OCI-LY7 (cell line): ENCODE measurements around the gene STUM. TPM values are rescaled to one million over a fixed set of nuclear protein-coding genes. Genes with fewer than 3 reads are reported as not detected.

Experiments
- BruUV-seq: library from RNA; stranded (reverse); fragments of 400-500 nt; replicated peaks from 2 replicates; lab custom pipeline; 2021; lab: Mats Ljungman, UMichigan
- CTCF ChIA-PET: fragments of 300-600 bp; sonication (Branson Sonifier 250); formaldehyde crosslinking; loops from one replicate; lab custom pipeline; 2022; ENCODE audit warnings: antibody characterized with exemption; ENCODE audit not compliant: unreplicated experiment; lab: Charles Lee
- POLR2A ChIA-PET: fragments of 300-600 bp; sonication (Branson Sonifier 250); formaldehyde crosslinking; loops from one replicate; lab custom pipeline; 2022; ENCODE audit warnings: antibody characterized with exemption; lab: Charles Lee
- DNase-seq: peaks from one replicate; pipeline ENCODE4 v3.0.0-alpha.2; 2015; ENCODE audit warnings: low spot score
- H2AFZ ChIP-seq: fragments of 200-600 bp; sonication (generic), shearing (Covaris generic); 2 replicates; pipeline ENCODE4 v1.6.1; 2014; ENCODE audit warnings: mild to moderate bottlenecking, antibody characterized with exemption, low read length, moderate library complexity
- H3K27ac ChIP-seq: fragments of 200-600 bp; sonication (generic); 2 replicates; pipeline ENCODE4 v1.5.1; 2014; ENCODE audit warnings: mixed run types, low read depth, mild to moderate bottlenecking, moderate library complexity, low read length, inconsistent platforms; ENCODE audit not compliant: poor library complexity, severe bottlenecking
- H3K36me3 ChIP-seq: fragments of 200-600 bp; sonication (generic); 2 replicates; pipeline ENCODE4 v1.6.1; 2014; ENCODE audit warnings: mild to moderate bottlenecking, antibody characterized with exemption, low read length, moderate library complexity, mixed read lengths; ENCODE audit not compliant: insufficient read depth
- H3K4me1 ChIP-seq: fragments of 200-600 bp; sonication (generic); 2 replicates; pipeline ENCODE4 v1.5.1; 2014; ENCODE audit warnings: mild to moderate bottlenecking, low read length; ENCODE audit not compliant: insufficient read depth, poor library complexity, severe bottlenecking
- H3K4me2 ChIP-seq: fragments of 200-600 bp; sonication (generic); 2 replicates; pipeline ENCODE4 v1.6.1; 2014; ENCODE audit warnings: mild to moderate bottlenecking, low read length
- H3K4me3 ChIP-seq: fragments of 200-600 bp; sonication (generic); 2 replicates; pipeline ENCODE4 v1.5.1; 2014; ENCODE audit warnings: mild to moderate bottlenecking, low read depth, low read length; ENCODE audit not compliant: poor library complexity, severe bottlenecking
- H3K79me2 ChIP-seq: fragments of 200-600 bp; sonication (generic); 2 replicates; pipeline ENCODE4 v1.6.1; 2016; ENCODE audit warnings: low read depth, mild to moderate bottlenecking, low read length, moderate library complexity, mixed read lengths; ENCODE audit not compliant: insufficient read depth
- H3K9me2 ChIP-seq: fragments of 200-600 bp; sonication (generic); 2 replicates; pipeline ENCODE4 v1.6.1; 2016; ENCODE audit warnings: mild to moderate bottlenecking, low read length, mixed read lengths; ENCODE audit not compliant: insufficient read depth
- H3K9me3 ChIP-seq: fragments of 200-600 bp; sonication (generic); 2 replicates; pipeline ENCODE4 v1.6.1; 2014; ENCODE audit warnings: mild to moderate bottlenecking, mixed run types, low read length, mixed read lengths
- H4K20me1 ChIP-seq: fragments of 200-600 bp; sonication (generic); 2 replicates; pipeline ENCODE4 v1.6.1; 2014; ENCODE audit warnings: mild to moderate bottlenecking, antibody characterized with exemption, low read length, moderate library complexity, mixed read lengths; ENCODE audit not compliant: insufficient read depth
- CTCF ChIP-seq: fragments of 200-600 bp; sonication (generic); conservative IDR thresholded peaks from 2 replicates; pipeline ENCODE4 v1.5.1; 2014; ENCODE audit warnings: mild to moderate bottlenecking, antibody characterized with exemption, low read length, moderate library complexity, mixed read lengths
- EZH2phosphoT487 ChIP-seq: fragments of 200-600 bp; sonication (generic); IDR thresholded peaks from 2 replicates; pipeline ENCODE4 v1.6.1; 2018; ENCODE audit warnings: low read depth, borderline replicate concordance, mild to moderate bottlenecking, mixed run types, antibody characterized with exemption, low read length, moderate library complexity, mixed read lengths
- intact Hi-C: fragments of 100-400 bp; cut with micrococcal nuclease; formaldehyde crosslinking; loops from one replicate; pipeline ENCODE4 v1.10.0; 2022; ENCODE audit not compliant: unreplicated experiment
- total RNA-seq, 2 experiments: library from RNA; depleted of rRNA in 1 of 2; stranded (reverse); fragments of >200 nt in 1 of 2; shearing (Covaris generic) in 1 of 2; gene quantifications; 2 replicates each; pipeline ENCODE4 v1.2.3, GENCODE V29; 2014 to 2022

The STUM gene
- total RNA-seq, 2 experiments from 2014 or later, result not detected

- POLR2A ChIA-PET, result interaction anchor here (1.0 kb wide), 1 partner anchor 180 kb away, joined by 4 read pairs; no protein-coding TSS in a partner anchor
- Histone ChIP-seq H3K9me3 (no peaks in the 10 kb centered on the region), H2AFZ (no peak overlapping the region), H3K36me3 (no peaks in the 10 kb centered on the region), H3K4me2 (no peak overlapping the region), H3K79me2 (no peaks in the 10 kb centered on the region), H4K20me1 (no peaks in the 10 kb centered on the region), H3K27ac (no peak overlapping the region), H3K9me2 (no peaks in the 10 kb centered on the region), H3K4me1 (peaks cover 7% of the 10 kb centered on the region), H3K4me3 (no peak overlapping the region)
- no peak for DNase-seq
- CTCF ChIA-PET, result interaction anchor here (0.6 to 0.8 kb wide), 2 partner anchors 26 to 279 kb away, joined by 3 read pairs; no protein-coding TSS in a partner anchor
- TF ChIP-seq EZH2phosphoT487 (no peak), CTCF (no peak)
- intact Hi-C loops, result loop anchor here (5.0 kb wide), 1 partner anchor 57 kb away; the partner anchor contains the start of gene STUM
- BruUV-seq, result no TSS peak
Observed at GRCh38 chr1:226604560-226605317, 56.2 kb downstream of the STUM start.

GRCh38 chr1:226605318-226605950, 56.9 kb downstream of the STUM start:
- H3K4me2 ChIP-seq, result no peak overlapping the region

More at GRCh38 chr1:226605318-226605950, 56.9 kb downstream of the STUM start:
- no peaks in the 10 kb centered on the region for H3K36me3 ChIP-seq
- intact Hi-C loops, result loop anchor here (5.0 kb wide), 1 partner anchor 58 kb away; the partner anchor contains the start of gene STUM
- H2AFZ ChIP-seq, result no peak overlapping the region
- BruUV-seq, result no TSS peak
- peaks cover 7% of the 10 kb centered on the region for H3K4me1 ChIP-seq
- H3K79me2 ChIP-seq, result no peaks in the 10 kb centered on the region
- no peak for DNase-seq
- ChIA-PET CTCF (interaction anchor here (0.6 to 0.8 kb wide), 2 partner anchors 25 to 278 kb away, joined by 3 read pairs; no protein-coding TSS in a partner anchor), POLR2A (interaction anchor here (1.0 kb wide), 1 partner anchor 180 kb away, joined by 4 read pairs; no protein-coding TSS in a partner anchor)
- no peak overlapping the region for H3K4me3 ChIP-seq
- H4K20me1 ChIP-seq, result no peaks in the 10 kb centered on the region
- H3K9me3 ChIP-seq, result no peaks in the 10 kb centered on the region
- H3K9me2 ChIP-seq, result no peaks in the 10 kb centered on the region
- no peak for TF ChIP-seq EZH2phosphoT487
- TF ChIP-seq CTCF, result no peak
- no peak overlapping the region for H3K27ac ChIP-seq
